KMS-11 (cell line): ENCODE results near the gene CYB561D2.
A peak's percentile ranks its signal among the peaks of the same experiment; 100 is the strongest.

Source experiments
- H2AFZ ChIP-seq: fragments of 200-600 bp; sonication (generic); 2 replicates; pipeline ENCODE4 v1.6.1; 2016; ENCODE audit warnings: antibody characterized with exemption, mixed run types, low read depth
- H3K27ac ChIP-seq: fragments of 200-600 bp; sonication (generic); 2 replicates; pipeline ENCODE4 v1.6.1; 2016; ENCODE audit warnings: mild to moderate bottlenecking, mixed run types
- H3K27me3 ChIP-seq: fragments of 200-600 bp; sonication (generic); 2 replicates; pipeline ENCODE4 v1.6.1; 2017; ENCODE audit warnings: mild to moderate bottlenecking, low read depth, mixed run types, moderate library complexity; ENCODE audit not compliant: insufficient read depth
- H3K36me3 ChIP-seq: fragments of 200-600 bp; sonication (generic); 2 replicates; pipeline ENCODE4 v1.6.1; 2017; ENCODE audit warnings: mild to moderate bottlenecking, mixed run types; ENCODE audit not compliant: insufficient read depth
- H3K4me1 ChIP-seq: fragments of 200-600 bp; sonication (generic); 2 replicates; pipeline ENCODE4 v1.6.1; 2016; ENCODE audit warnings: mild to moderate bottlenecking, low read depth, mixed run types; ENCODE audit not compliant: poor library complexity, severe bottlenecking
- H3K4me2 ChIP-seq: fragments of 200-600 bp; sonication (generic); 2 replicates; pipeline ENCODE4 v1.7.0; 2016; ENCODE audit warnings: mild to moderate bottlenecking, mixed run types
- H3K4me3 ChIP-seq: fragments of 200-600 bp; sonication (generic); IDR thresholded peaks from 2 replicates; pipeline ENCODE4 v1.6.1; 2017; ENCODE audit warnings: low read depth, low read length, mixed read lengths; ENCODE audit not compliant: insufficient read depth
- H3K79me2 ChIP-seq: fragments of 200-600 bp; sonication (generic); 2 replicates; pipeline ENCODE4 v1.6.1; 2016; ENCODE audit warnings: low read depth, mixed run types; ENCODE audit not compliant: insufficient read depth
- H3K9ac ChIP-seq: fragments of 200-600 bp; sonication (generic); 2 replicates; pipeline ENCODE4 v1.6.1; 2016; ENCODE audit warnings: mild to moderate bottlenecking, mixed run types
- H4K20me1 ChIP-seq: fragments of 200-600 bp; sonication (generic); 2 replicates; pipeline ENCODE4 v1.6.1; 2016; ENCODE audit warnings: mild to moderate bottlenecking, mixed run types; ENCODE audit not compliant: insufficient read depth
- CTCF ChIP-seq: fragments of 200-600 bp; sonication (generic); conservative IDR thresholded peaks from 2 replicates; pipeline ENCODE4 v1.6.1; 2017; ENCODE audit warnings: low read depth, mild to moderate bottlenecking, antibody characterized with exemption, low read length, moderate library complexity, mixed read lengths

Gene CYB561D2

GRCh38 chr3:50334339-50335075 lies 16.2 kb upstream of the CYB561D2 start:
- Histone ChIP-seq H3K4me3 (no peak overlapping the region), H4K20me1 (no peaks in the 10 kb centered on the region), H3K36me3 (no peaks in the 10 kb centered on the region), H3K4me1 (no peaks in the 10 kb centered on the region), H3K27me3 (no peaks in the 10 kb centered on the region), H3K79me2 (peaks cover 36% of the 10 kb centered on the region), H2AFZ (no peak overlapping the region), H3K9ac (no peak overlapping the region), H3K27ac (no peak overlapping the region), H3K4me2 (no peak overlapping the region)
- TF ChIP-seq CTCF = no peak

GRCh38 chr3:50336452-50337174 lies 14.0 kb upstream of the CYB561D2 start:
- peak overlapping the region; percentile 41 for H2AFZ ChIP-seq
- peak overlapping the region; percentile 57 for H3K4me3 ChIP-seq
- peaks cover 36% of the 10 kb centered on the region for H3K79me2 ChIP-seq
- peak overlapping the region; percentile 91 for H3K9ac ChIP-seq
- H3K4me1 ChIP-seq = no peaks in the 10 kb centered on the region
- peak overlapping the region; percentile 89 for H3K4me2 ChIP-seq
- peak overlapping the region; percentile 87 for H3K27ac ChIP-seq
- no peaks in the 10 kb centered on the region for H3K27me3 ChIP-seq
- no peaks in the 10 kb centered on the region for H4K20me1 ChIP-seq
- TF ChIP-seq CTCF = no peak
- no peaks in the 10 kb centered on the region for H3K36me3 ChIP-seq

GRCh38 chr3:50337175-50337861 lies 13.3 kb upstream of the CYB561D2 start:
- no peaks in the 10 kb centered on the region for H3K4me1 ChIP-seq
- peak overlapping the region; percentile 57 for H3K4me3 ChIP-seq
- H3K36me3 ChIP-seq = no peaks in the 10 kb centered on the region
- H4K20me1 ChIP-seq = no peaks in the 10 kb centered on the region
- peak overlapping the region; percentile 89 for H3K4me2 ChIP-seq
- H2AFZ ChIP-seq = peak overlapping the region; percentile 67
- TF ChIP-seq CTCF = no peak
- peaks cover 36% of the 10 kb centered on the region for H3K79me2 ChIP-seq
- H3K9ac ChIP-seq = peak overlapping the region; percentile 91
- peak overlapping the region; percentile 87 for H3K27ac ChIP-seq
- H3K27me3 ChIP-seq = no peaks in the 10 kb centered on the region

- Histone ChIP-seq H3K4me2 (no peak overlapping the region), H3K27ac (no peak overlapping the region), H3K79me2 (peaks cover 30% of the 10 kb centered on the region), H3K36me3 (no peaks in the 10 kb centered on the region), H2AFZ (no peak overlapping the region), H3K4me3 (no peak overlapping the region), H3K4me1 (no peaks in the 10 kb centered on the region), H3K9ac (no peak overlapping the region), H3K27me3 (no peaks in the 10 kb centered on the region), H4K20me1 (no peaks in the 10 kb centered on the region)
- no peak for TF ChIP-seq CTCF
Observed at GRCh38 chr3:50338965-50339364, 11.7 kb upstream of the CYB561D2 start.
